AG04450 (cell line): ENCODE results near the gene FIBCD1. TPM values are rescaled to one million over a fixed set of nuclear protein-coding genes. Genes with fewer than 3 reads are reported as not detected.

Experiments
- CTCF ChIA-PET: fragments of 300-600, 350-600 bp; formaldehyde crosslinking; extraction: SDS; loops from one replicate; lab custom pipeline; 2022; ENCODE audit warnings: antibody characterized with exemption, inconsistent platforms; lab: Charles Lee
- POLR2A ChIA-PET: fragments of 350-600 bp; formaldehyde crosslinking; extraction: SDS; loops from one replicate; lab custom pipeline; 2021; ENCODE audit warnings: antibody characterized with exemption, inconsistent platforms; lab: Yijun Ruan, JAX
- DNase-seq: peaks from one replicate; pipeline ENCODE4 v3.0.0-alpha.2; 2011; ENCODE audit warnings: low read depth, low spot score
- H3K27ac ChIP-seq: one replicate; pipeline ENCODE4 v1.5.1; 2012; ENCODE audit warnings: low read depth, low read length, control low read depth
- H3K27me3 ChIP-seq: one replicate; pipeline ENCODE4 v1.6.0; 2012; ENCODE audit warnings: low read length; ENCODE audit not compliant: control insufficient read depth, insufficient read depth
- H3K4me3 ChIP-seq: 2 replicates; pipeline ENCODE4 v1.5.1; 2011; ENCODE audit warnings: mild to moderate bottlenecking, low read depth, low read length, control low read depth
- H3K9me3 ChIP-seq: 2 replicates; pipeline ENCODE4 v1.5.1; 2012; ENCODE audit warnings: low read length; ENCODE audit not compliant: control insufficient read depth, insufficient read depth
- polyA plus RNA-seq: library from polyadenylated mRNA; depleted of rRNA; stranded (reverse); fragments of >200 nt; gene quantifications from 2 replicates; pipeline ENCODE4 v1.2.3, GENCODE V29; 2011
- TF ChIP-seq, protein P1 (sequence below): IDR thresholded peaks from 2 replicates; pipeline ENCODE4 v1.5.1; 2011; ENCODE audit warnings: low read depth, low read length, control low read depth, inconsistent platforms

The FIBCD1 gene
- polyA plus RNA-seq, 1 experiment = 2.2 TPM

DNA sequence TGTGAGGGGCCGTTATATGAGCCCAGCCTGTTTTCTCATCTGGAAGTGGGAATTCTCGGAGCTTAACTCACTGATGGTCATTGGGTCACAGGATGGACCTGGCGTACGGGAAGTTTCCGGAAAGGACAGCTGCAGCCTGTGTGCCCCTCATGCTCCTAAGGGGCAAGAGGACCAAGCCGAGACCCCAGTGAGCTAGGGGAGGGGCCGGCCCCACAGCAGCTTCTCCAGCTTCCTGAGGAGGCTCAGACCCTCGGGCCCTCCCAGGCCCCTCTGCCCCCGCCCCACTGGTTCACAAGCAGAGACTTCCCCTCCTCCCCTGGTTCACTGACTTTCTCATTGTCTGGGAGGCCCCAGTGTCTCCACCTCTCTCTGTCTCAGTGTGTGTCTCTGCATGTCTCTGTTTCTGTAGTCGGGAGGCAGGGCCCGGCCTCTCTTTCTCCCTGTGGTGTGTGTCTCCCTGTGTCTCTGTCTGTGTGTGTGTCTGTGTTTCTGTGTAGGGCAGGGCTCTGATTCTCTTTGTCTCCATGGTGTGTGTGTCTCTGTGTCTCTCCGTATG lies 32.3 kb upstream of the FIBCD1 start:
- Histone ChIP-seq H3K27me3 (peaks cover 30% of the 10 kb centered on the region), H3K27ac (no peak overlapping the region), H3K4me3 (no peak overlapping the region), H3K9me3 (no peaks in the 10 kb centered on the region; the same call in 1 of the 2 replicates)
- ChIA-PET POLR2A (no interaction called here), CTCF (no interaction called here)
- TF ChIP-seq, protein P1, sequence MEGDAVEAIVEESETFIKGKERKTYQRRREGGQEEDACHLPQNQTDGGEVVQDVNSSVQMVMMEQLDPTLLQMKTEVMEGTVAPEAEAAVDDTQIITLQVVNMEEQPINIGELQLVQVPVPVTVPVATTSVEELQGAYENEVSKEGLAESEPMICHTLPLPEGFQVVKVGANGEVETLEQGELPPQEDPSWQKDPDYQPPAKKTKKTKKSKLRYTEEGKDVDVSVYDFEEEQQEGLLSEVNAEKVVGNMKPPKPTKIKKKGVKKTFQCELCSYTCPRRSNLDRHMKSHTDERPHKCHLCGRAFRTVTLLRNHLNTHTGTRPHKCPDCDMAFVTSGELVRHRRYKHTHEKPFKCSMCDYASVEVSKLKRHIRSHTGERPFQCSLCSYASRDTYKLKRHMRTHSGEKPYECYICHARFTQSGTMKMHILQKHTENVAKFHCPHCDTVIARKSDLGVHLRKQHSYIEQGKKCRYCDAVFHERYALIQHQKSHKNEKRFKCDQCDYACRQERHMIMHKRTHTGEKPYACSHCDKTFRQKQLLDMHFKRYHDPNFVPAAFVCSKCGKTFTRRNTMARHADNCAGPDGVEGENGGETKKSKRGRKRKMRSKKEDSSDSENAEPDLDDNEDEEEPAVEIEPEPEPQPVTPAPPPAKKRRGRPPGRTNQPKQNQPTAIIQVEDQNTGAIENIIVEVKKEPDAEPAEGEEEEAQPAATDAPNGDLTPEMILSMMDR = no peak
- DNase-seq = no peak

DNA sequence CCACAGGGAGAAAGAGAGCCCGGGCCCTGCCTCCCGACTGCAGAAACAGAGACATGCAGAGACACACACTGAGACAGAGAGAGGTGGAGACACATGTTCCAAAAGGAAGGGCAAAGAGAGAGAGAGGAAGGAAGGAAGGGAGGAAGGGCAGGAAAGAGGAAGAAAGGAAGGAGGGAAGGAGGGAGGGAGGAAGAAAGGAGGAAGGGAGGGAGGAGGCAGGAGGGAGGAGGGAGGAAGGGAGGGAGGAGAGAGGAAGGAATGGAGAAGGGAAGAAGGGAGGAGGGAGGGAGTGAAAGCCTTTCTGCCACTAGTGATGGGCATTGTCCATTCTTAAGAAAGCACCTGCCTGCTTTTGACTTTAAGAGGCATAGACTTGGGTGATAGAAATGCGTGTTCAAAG lies 31.8 kb upstream of the FIBCD1 start:
- CTCF ChIA-PET = no interaction called here
- POLR2A ChIA-PET = no interaction called here

DNA sequence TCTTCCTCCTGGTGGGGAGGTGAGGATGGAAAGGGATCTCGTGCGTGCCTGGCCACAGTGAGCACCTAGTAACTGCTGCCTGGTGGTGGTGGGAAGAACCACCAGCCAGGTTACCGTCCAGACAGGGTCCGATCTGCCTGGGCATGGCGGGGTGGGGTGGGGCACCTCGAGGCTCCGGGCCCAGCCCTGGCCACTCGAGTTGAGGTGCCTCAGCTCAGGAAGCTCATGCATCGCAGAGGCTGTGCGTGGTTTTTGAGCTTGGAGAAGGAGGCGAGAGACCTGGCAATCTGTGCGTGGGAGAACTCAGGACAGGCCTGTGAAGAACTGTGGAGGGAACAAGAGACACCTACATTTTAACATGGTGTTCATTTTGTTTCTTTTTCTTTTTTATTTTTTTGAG lies 31.0 kb upstream of the FIBCD1 start:
- peaks cover 26% of the 10 kb centered on the region for H3K27me3 ChIP-seq
- H3K4me3 ChIP-seq = no peak overlapping the region
- POLR2A ChIA-PET = no interaction called here
- H3K9me3 ChIP-seq = no peaks in the 10 kb centered on the region; the same call in 1 of the 2 replicates
- H3K27ac ChIP-seq = no peak overlapping the region
- DNase-seq = no peak
- CTCF ChIA-PET = no interaction called here
- TF ChIP-seq, protein P1 = no peak

More for the DNA sequence above, 31.8 kb upstream of the FIBCD1 start:
- H3K27me3 ChIP-seq = peaks cover 26% of the 10 kb centered on the region
- H3K9me3 ChIP-seq = no peaks in the 10 kb centered on the region; the same call in 1 of the 2 replicates
- H3K27ac ChIP-seq = no peak overlapping the region
- DNase-seq = no peak
- TF ChIP-seq, protein P1 = no peak
- H3K4me3 ChIP-seq = no peak overlapping the region

DNA sequence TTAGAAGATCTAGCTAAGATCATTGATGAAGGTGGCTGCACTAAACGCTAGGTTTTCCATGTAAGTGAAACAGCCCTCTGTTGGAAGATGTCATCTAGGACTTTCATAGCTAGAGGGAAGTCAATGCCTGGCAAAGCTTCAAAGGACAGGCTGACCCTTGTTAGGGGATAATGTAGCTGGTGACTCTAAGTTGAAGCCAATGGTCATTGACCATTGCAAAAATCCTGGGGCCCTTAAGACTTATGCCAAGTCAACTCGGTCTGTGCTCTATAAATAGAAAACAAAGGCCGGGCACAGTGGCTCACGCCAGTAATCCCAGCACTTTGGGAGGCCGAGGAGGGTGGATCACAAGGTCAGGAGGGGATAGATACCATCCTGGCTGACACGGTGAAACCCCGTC lies 26.6 kb upstream of the FIBCD1 start:
- no peak overlapping the region for H3K4me3 ChIP-seq
- TF ChIP-seq, protein P1 = no peak
- ChIA-PET CTCF (interaction anchor here (1.4 to 1.8 kb wide), 2 partner anchors 33 to 264 kb away, joined by 5 to 7 read pairs; no protein-coding TSS in a partner anchor), POLR2A (interaction anchor here (0.7 kb wide), 2 partner anchors 46 to 47 kb away, joined by 3 to 5 read pairs; no protein-coding TSS in a partner anchor)
- H3K27me3 ChIP-seq = no peaks in the 10 kb centered on the region
- DNase-seq = no peak
- no peak overlapping the region for H3K27ac ChIP-seq
- peaks cover 15% of the 10 kb centered on the region for H3K9me3 ChIP-seq

DNA sequence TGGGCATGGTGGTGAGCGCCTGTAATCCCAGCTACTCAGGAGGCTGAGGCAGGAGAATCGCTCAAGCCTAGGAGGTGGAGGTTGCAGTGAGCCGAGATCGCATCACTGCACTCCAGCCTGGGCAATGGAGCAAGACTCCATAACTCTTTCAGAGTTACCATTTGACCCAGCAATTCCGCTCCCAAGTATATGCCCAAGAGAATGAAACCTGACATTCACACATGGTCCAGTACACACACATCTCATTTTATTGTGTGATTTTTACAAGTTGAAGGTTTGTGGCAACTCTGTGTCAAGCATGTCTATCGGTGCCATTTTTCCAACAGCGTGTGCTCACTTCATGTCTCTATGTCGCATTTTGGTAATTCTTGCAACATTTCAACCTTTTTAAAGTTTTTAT lies 24.9 kb upstream of the FIBCD1 start:
- H3K27me3 ChIP-seq = no peaks in the 10 kb centered on the region
- H3K27ac ChIP-seq = no peak overlapping the region
- ChIA-PET CTCF (no interaction called here), POLR2A (no interaction called here)
- H3K4me3 ChIP-seq = no peak overlapping the region
- no peak for DNase-seq
- peaks cover 21% of the 10 kb centered on the region for H3K9me3 ChIP-seq
- TF ChIP-seq, protein P1 = no peak
